Panc1 (cell line): ENCODE measurements around the gene TBCD.

Experiments used
- CTCF ChIP-seq: fragments of 450-650 bp; IDR thresholded peaks from 2 replicates; pipeline ENCODE4 v1.5.1; 2017; ENCODE audit warnings: mild to moderate bottlenecking
- SIN3A ChIP-seq: IDR thresholded peaks from 2 replicates; pipeline ENCODE4 v1.6.1; 2012; ENCODE audit warnings: low read depth, mild to moderate bottlenecking, low read length, moderate library complexity, borderline replicate concordance; ENCODE audit not compliant: insufficient read depth
- TF ChIP-seq, protein P1 (sequence below), 2 experiments: IDR thresholded peaks; 2 replicates each; pipeline ENCODE4 v1.6.1; 2011 to 2012; ENCODE audit warnings: low read depth in 2 of 2, control low read depth in 1 of 2, low read length in 1 of 2, mild to moderate bottlenecking in 1 of 2, moderate library complexity in 1 of 2; ENCODE audit not compliant: insufficient read depth in 1 of 2

DNA sequence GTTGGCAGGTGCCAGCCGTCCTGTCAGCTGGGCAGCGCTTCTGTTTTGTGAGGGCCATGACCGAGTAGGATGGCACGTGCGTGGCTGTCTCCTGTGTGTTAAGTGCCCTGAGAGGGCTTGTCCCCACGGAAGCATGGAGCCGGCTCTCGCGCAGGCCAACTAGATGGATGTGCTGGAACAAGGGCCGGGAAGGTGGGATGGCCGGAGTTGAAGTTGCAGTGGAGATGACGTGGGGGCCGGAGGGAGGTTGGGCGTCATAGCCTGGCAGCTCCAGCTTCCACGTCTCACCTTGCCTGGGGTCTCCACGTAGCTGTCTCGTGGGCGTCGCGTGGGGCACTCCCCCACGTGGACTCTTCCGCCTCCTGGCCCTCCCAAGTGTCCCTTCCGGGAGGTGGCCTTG, 27.7 kb downstream of the TBCD start:
- TF ChIP-seq, protein P1, sequence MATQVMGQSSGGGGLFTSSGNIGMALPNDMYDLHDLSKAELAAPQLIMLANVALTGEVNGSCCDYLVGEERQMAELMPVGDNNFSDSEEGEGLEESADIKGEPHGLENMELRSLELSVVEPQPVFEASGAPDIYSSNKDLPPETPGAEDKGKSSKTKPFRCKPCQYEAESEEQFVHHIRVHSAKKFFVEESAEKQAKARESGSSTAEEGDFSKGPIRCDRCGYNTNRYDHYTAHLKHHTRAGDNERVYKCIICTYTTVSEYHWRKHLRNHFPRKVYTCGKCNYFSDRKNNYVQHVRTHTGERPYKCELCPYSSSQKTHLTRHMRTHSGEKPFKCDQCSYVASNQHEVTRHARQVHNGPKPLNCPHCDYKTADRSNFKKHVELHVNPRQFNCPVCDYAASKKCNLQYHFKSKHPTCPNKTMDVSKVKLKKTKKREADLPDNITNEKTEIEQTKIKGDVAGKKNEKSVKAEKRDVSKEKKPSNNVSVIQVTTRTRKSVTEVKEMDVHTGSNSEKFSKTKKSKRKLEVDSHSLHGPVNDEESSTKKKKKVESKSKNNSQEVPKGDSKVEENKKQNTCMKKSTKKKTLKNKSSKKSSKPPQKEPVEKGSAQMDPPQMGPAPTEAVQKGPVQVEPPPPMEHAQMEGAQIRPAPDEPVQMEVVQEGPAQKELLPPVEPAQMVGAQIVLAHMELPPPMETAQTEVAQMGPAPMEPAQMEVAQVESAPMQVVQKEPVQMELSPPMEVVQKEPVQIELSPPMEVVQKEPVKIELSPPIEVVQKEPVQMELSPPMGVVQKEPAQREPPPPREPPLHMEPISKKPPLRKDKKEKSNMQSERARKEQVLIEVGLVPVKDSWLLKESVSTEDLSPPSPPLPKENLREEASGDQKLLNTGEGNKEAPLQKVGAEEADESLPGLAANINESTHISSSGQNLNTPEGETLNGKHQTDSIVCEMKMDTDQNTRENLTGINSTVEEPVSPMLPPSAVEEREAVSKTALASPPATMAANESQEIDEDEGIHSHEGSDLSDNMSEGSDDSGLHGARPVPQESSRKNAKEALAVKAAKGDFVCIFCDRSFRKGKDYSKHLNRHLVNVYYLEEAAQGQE (IDR thresholded peaks at IDR 0.05; ENCODE audit: insufficient read depth in 1 of 2, low read depth in 2 of 2, low read length in 1 of 2) = no peak
- TF ChIP-seq CTCF (no peak), SIN3A (no peak)
